GM18907 (cell line): Measurements from ENCODE around the gene TBX22.
"Not testable (repeated sequence)": the region's sequence is repeated elsewhere in the genome, so short reads cannot be mapped to it uniquely, and the experiment has no call there.

Experiments used
- ATAC-seq: cut with Tn5 transposase; IDR thresholded peaks from one replicate; pipeline ENCODE4 v1.9.1; 2021; ENCODE audit warnings: mild to moderate bottlenecking, moderate library complexity; ENCODE audit not compliant: unreplicated experiment

Gene TBX22

GRCh38 chrX:80014141-80014940, at the start of gene TBX22:
TBX22 (plus strand) TSS chrX:80014753; CDS start chrX:80022270, 7,517 bp downstream.
- no peak for ATAC-seq

GRCh38 chrX:79975605-79976004, 38.9 kb upstream of the TBX22 start:
- ATAC-seq: no peak

- ATAC-seq: no peak
Observed at GRCh38 chrX:80004458-80004857, 10.1 kb upstream of the TBX22 start.

- no peak for ATAC-seq
Observed at GRCh38 chrX:80011522-80011921, 3.0 kb upstream of the TBX22 start.

GRCh38 chrX:80016182-80016581, 1.6 kb downstream of the TBX22 start:
- ATAC-seq: no peak

- ATAC-seq: no peak
Observed at GRCh38 chrX:80021621-80022020, 7.1 kb downstream of the TBX22 start.

GRCh38 chrX:80022363-80023031, 7.9 kb downstream of the TBX22 start:
- ATAC-seq: no peak

GRCh38 chrX:80026116-80026515, 11.6 kb downstream of the TBX22 start:
- no peak for ATAC-seq

GRCh38 chrX:80066156-80066555, 51.6 kb downstream of the TBX22 start:
- not testable (repeated sequence) for ATAC-seq

GRCh38 chrX:80075625-80076024, 61.1 kb downstream of the TBX22 start:
- ATAC-seq: not testable (repeated sequence)
